Left colon (tissue), 2 donors: ENCODE data around the gene DPP3. TPM values are rescaled to one million over a fixed set of nuclear protein-coding genes. Genes with fewer than 3 reads are reported as not detected.

Experiments used
- ATAC-seq: fragments of 200-7000 bp; cut with Tn5 transposase; one replicate; pipeline ENCODE4 v1.9.1; 2020; ENCODE audit warnings: mild to moderate bottlenecking, moderate library complexity
- DNase-seq, 2 donors: peaks; one replicate each; pipeline ENCODE4 v3.0.0-alpha.2; 2020
- intact Hi-C, 2 donors: fragments of 100-400 bp; cut with DNase I in 1 of 2; cut with micrococcal nuclease in 1 of 2; formaldehyde crosslinking; loops; one replicate each; pipeline versions ENCODE4 v1.11.2 to v1.14.0; 2022; cut with DNase I, micrococcal nuclease
- total RNA-seq, 2 donors: library from RNA; stranded (reverse); fragmentation: NEBNext Ultra II Directional; extraction: Animal tissue kit (Norgen Biotek cat#: 25700); gene quantifications; one replicate each; pipeline ENCODE4 v1.2.1, GENCODE V29; 2021
- donor health status: DM: no; HTN: no; CAD: no.
- donor health status: DM: yes; HTN: yes; CAD: no.

DPP3 gene
- total RNA-seq, 2 donors from 2014 or later = 75.0 to 91.4 TPM

GRCh38 chr11:66476173-66476840 lies 3.9 kb upstream of the DPP3 start:
- ATAC-seq (no peak), DNase-seq (no peak)
- intact Hi-C loops = no loop called here

- intact Hi-C loops = no loop called here
- DNase-seq (no peak), ATAC-seq (no peak)
Measured at GRCh38 chr11:66476841-66477251, 3.4 kb upstream of the DPP3 start.

- intact Hi-C loops = no loop called here
- ATAC-seq (no peak), DNase-seq (no peak)
Measured at GRCh38 chr11:66477263-66478201, 2.7 kb upstream of the DPP3 start.

- no peak for DNase-seq
- intact Hi-C loops = no loop called here
- no peak for ATAC-seq
Measured at GRCh38 chr11:66478729-66479393, 1.4 kb upstream of the DPP3 start.

- intact Hi-C loops = no loop called here
- DNase-seq (peak; percentile 67 to 73), ATAC-seq (peak; percentile 61)
Measured at GRCh38 chr11:66479394-66480116, 679 bp upstream of the DPP3 start.

- intact Hi-C loops = no loop called here
- DNase-seq = no peak
- no peak for ATAC-seq
Measured at GRCh38 chr11:66484806-66485380, 4.7 kb downstream of the DPP3 start.

GRCh38 chr11:66488957-66489356 lies 8.7 kb downstream of the DPP3 start:
- DNase-seq = no peak
- intact Hi-C loops = no loop called here
- ATAC-seq = no peak

- ATAC-seq = no peak
- intact Hi-C loops = no loop called here
- DNase-seq = no peak
Measured at GRCh38 chr11:66489636-66490035, 9.4 kb downstream of the DPP3 start.

GRCh38 chr11:66491315-66491935 lies 11.2 kb downstream of the DPP3 start:
- intact Hi-C loops = no loop called here
- ATAC-seq = no peak
- DNase-seq = no peak

GRCh38 chr11:66492161-66492865 lies 12.1 kb downstream of the DPP3 start:
- no peak for DNase-seq
- intact Hi-C loops = no loop called here
- ATAC-seq = no peak

- ATAC-seq (peak; percentile 77), DNase-seq (no peak)
- intact Hi-C loops = no loop called here
Measured at GRCh38 chr11:66493130-66493529, 12.9 kb downstream of the DPP3 start.

GRCh38 chr11:66494458-66494857 lies 14.2 kb downstream of the DPP3 start:
- intact Hi-C loops = no loop called here
- no peak for ATAC-seq
- no peak for DNase-seq

- ATAC-seq (no peak), DNase-seq (no peak)
- intact Hi-C loops = no loop called here
Measured at GRCh38 chr11:66494935-66495334, 14.7 kb downstream of the DPP3 start.

GRCh38 chr11:66495401-66495854 lies 15.2 kb downstream of the DPP3 start:
- ATAC-seq (no peak), DNase-seq (no peak)
- intact Hi-C loops = no loop called here

GRCh38 chr11:66497206-66497605 lies 17.0 kb downstream of the DPP3 start:
- DNase-seq (no peak), ATAC-seq (no peak)
- intact Hi-C loops = no loop called here

GRCh38 chr11:66498506-66498905 lies 18.3 kb downstream of the DPP3 start:
- intact Hi-C loops = no loop called here
- peak; percentile 94 for ATAC-seq
- DNase-seq = no peak

- intact Hi-C loops = no loop called here
- DNase-seq (no peak), ATAC-seq (no peak)
Measured at GRCh38 chr11:66505276-66505816, 25.1 kb downstream of the DPP3 start.
